ENCODE measurements around the gene DISC1.

The DISC1 gene

DNA sequence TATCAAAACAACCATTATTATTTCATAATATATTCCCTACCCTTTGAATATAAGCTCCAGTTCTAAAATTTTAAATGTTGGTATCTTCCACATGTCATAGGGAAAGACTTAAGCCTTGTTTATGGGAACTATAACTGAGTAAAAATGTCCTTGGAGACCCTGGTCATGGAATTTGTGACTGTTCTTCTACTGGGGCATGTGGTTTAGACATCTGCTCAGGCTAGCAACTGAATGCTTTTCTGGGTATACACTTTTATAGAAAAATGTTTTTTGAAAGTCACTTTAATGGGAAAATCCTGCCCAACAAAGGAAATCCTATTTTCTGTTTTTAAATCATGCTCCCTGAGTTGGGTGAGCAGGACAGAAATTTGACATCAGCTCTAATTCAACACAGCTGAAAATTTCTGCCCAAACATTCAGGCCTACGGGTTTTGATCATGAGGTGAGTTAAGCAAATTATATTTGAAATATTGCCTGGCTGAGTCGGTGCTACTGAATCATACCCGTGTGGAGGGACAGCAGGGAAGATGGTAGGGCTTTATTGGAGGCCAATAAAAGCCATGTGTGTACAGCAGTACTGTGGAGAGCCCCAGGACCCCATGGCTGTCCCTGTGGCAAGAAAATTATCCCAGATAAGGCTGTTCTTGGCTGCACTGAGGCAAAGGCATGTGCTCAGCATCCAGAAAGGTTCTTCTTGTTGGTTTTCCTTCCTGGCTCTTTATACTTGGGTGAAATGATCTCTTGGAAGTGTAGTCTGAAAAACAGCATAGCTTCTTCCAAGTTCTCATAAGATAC, 391.8 kb downstream of the DISC1 start:
- DNase-seq, result no peak

DNA sequence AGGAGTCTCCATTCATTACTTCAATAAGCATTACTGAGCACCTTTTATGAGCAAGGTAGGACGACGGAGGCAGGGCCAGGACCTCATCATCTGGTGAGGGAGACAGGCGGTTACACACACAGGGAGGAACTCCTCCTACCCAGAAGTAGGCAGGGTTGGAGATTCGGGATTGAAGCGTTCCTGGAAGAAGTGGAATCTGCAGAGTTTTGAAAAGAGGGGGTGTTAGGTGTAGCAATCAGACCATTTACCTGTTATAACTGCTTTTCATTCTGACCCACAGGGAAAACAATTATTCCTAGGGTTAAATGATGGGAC, 392.4 kb downstream of the DISC1 start:
- no peak for DNase-seq

- DNase-seq, result no peak
Observed at GRCh38 chr1:232020352-232020751, 393.8 kb downstream of the DISC1 start.

- DNase-seq, result no peak
Observed at GRCh38 chr1:232029315-232029714, 402.7 kb downstream of the DISC1 start.

DNA sequence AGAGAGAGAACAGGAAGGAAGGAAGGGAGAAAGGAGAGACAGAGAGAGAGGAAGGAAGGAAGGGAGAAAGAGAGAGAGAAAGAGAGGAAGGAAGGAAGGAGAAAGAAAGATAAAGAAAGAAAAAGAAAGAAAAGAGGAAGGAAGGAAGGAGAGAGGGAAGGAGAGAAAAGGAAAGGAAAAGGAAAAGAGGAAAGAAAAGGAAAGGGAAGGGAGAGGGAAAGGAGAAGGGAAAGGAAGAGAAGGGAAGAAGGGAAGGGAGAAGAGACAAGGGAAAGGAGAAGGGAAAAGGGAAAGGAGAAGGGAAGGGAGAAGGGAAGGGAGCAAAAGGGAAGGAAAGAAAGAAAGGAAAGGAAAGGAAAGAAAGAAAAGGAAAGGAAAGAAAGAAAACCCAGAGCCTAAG, 404.6 kb downstream of the DISC1 start:
- no peak for DNase-seq

GRCh38 chr1:232033285-232033684, 406.7 kb downstream of the DISC1 start:
- DNase-seq, result no peak

DNA sequence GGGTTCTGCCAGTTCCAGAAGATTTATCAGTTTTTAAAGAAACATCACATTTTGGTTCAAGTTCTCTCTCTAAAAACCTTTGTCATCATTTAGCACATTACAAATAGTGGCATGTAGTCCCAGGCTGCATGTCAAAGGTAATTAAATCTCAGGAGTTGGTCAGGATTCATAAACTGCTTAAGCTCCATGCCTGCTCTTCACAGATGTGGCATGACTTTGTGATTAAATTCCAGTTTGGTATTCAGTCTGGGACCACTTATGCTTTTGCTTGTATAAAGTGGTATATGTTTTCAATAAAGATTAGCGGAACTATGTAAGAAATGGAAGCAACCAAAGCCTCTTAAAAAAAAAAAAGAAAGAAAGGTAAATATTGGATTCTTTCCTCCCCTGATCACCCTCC, 408.0 kb downstream of the DISC1 start:
- DNase-seq, result no peak

- no peak for DNase-seq
Observed at GRCh38 chr1:232036181-232036933, 409.8 kb downstream of the DISC1 start.

GRCh38 chr1:232037774-232038388, 411.3 kb downstream of the DISC1 start:
- no peak for DNase-seq

DNA sequence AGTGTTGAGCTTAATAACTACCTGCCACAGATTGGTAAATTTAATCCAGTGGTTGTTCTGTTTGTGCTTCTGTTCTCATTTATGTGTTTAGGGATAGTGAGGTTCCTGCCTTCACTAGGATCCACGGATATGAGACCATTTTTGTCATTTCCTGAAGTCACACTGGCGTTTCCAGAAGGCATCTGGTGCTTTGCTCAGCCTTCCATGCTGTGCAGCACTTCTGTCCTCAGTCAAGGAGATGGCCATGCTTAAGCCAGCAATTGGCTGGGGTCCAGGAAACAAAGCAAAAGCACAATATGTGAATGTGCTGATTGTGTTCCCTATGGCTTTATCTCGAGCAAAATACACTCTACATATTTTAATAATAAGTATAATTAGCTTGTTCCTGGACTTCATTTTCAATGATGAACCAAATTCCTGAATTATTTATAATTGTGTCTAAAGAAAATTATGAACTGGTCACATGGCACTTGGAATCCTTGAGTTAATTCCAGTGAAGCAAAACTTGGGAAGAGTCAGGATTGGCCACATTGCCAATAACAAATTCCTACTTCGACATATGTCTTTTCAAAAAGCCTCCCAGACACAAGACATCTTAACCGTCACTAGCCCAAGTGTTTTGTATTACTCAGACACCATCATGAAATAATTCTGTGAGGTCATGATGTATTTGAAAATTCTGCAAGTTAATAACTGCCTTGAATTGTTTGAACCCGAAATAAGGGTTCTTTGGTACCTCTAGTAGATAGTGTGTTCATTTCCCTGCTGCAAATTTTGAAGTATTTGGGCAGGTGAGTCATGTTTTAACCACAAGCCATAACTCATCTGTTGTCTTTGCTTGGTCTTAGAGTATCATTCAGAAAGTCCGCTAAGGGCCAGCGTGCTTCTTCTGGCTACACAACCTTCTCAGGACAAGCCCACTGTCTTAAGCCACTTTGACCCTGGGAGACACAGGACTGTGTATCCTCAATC, 412.4 kb downstream of the DISC1 start:
- no peak for DNase-seq

DNA sequence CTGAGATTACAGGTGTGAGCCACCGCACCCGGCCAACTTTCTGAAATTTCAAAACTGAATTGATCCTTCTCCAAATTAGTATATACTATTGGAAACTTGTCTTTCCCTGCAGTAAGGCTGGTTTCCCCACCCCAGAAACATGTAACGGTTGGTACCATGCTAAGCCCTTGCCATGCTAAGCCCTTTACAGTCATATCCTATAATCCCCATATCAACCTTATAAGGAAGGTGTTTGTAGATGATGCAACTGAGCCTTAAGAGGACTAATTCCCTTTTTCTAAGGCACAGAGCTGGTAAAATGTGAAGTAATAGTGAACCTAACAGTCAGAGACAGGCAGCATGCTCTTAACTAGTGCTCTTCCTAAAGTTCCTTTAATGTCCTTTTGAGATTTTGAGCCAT, 413.7 kb downstream of the DISC1 start:
- no peak for DNase-seq

DNA sequence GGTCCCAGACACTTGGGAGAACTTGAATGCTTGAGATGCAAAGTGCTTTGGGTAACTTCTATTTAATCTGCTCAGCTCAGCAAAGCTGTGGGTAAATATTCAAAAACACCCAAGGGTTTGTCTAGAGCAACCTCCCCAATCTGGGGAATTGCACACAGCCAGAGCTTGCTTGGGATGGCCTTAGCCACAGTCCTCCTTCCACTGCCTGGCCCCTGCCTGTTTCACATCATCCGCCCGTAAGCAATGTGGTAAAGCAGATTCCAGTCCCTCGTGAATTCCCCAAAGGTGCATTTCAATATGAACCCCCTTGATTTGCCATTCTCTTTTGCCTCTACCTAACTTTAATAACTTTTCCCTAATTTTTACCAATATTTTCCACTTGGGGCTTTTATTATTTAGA, 418.1 kb downstream of the DISC1 start:
- DNase-seq, result no peak

GRCh38 chr1:232045139-232045994, 418.8 kb downstream of the DISC1 start:
- DNase-seq, result no peak

DNA sequence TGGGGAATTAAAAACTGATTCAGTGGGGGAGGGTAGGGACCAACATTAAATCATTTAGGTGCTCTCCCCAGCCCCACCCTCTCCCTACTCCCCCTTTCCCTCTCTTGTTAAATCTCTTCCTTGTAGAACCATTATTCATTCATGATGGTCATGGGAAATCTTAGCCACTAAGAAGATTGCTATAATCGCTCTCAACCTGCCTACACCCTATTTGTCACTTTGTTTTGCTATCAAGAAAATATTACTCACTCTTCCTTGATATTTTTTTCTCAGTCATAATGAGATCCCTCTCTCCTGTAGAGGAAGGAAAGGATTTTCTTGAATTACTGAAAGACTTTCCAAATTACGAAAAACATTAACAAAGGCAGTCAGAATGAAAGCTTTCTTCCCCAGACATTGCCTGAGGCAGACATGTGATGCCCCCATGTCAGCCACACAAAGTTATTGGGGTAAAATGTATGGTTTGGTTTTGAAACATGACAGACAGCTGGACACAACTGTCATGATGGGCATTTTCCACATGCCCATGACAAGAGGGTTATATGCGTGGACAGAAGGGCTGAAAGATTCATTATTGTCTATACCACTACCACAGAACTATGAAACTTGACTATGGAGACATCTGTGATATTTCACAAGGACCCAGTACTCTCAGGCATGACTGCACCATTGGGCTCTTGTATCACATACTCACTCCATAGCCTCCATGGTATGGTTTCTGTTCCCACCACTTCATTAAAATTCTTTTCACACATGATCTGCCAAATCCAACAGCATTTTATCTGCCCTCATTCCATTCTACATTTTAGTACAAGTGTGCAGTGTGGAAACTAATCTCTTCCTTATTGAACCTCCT, 420.1 kb downstream of the DISC1 start:
- no peak for DNase-seq

DNA sequence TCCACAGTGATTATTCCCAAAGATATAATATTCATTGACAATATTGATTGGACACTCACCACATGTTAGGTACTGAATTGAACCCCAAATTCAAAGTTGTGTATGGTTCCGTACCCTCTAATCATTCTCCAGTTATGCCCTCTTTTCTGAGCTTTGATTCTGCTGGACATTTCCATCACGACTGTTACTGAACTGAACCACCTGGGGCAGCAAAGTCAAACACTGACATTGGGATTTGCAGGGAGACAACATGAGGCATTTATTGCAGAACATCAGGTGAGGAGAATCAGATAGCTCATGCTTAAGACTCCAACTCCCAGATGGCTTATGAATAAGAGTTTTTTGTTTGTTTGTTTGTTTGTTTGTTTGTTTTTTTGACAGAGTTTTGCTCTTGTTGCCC, 420.9 kb downstream of the DISC1 start:
- no peak for DNase-seq

GRCh38 chr1:232048481-232048880, 421.9 kb downstream of the DISC1 start:
- no peak for DNase-seq

- DNase-seq, result no peak
Observed at GRCh38 chr1:232049335-232049734, 422.7 kb downstream of the DISC1 start.

GRCh38 chr1:232057217-232057895, 430.8 kb downstream of the DISC1 start:
- no peak for DNase-seq

GRCh38 chr1:232057896-232058274, 431.3 kb downstream of the DISC1 start:
- no peak for DNase-seq

GRCh38 chr1:232059726-232060374, 433.3 kb downstream of the DISC1 start:
- DNase-seq, result no peak

All from NCI-H1048 (cell line).